HEK293 (cell line): ENCODE data around the gene CNKSR2.

Source experiments
- CTCF ChIA-PET: fragments of 350-600 bp; formaldehyde crosslinking; extraction: SDS; loops from one replicate; lab custom pipeline; 2021; ENCODE audit warnings: antibody characterized with exemption; lab: Yijun Ruan, JAX
- POLR2A ChIA-PET: fragments of 300-600 bp; formaldehyde crosslinking; extraction: SDS; loops from one replicate; lab custom pipeline; 2020; ENCODE audit warnings: antibody characterized with exemption, inconsistent platforms; lab: Yijun Ruan, JAX
- H3K27ac ChIP-seq: fragments of 200-500 bp; sonication (Bioruptor generic); 2 replicates; pipeline ENCODE4 v1.5.1; 2014; ENCODE audit warnings: low read depth, low read length, control low read depth, inconsistent platforms; ENCODE audit errors: extremely low read depth
- H3K36me3 ChIP-seq, 2 experiments: fragments of 200-500 bp in 1 of 2; sonication (Bioruptor generic) in 1 of 2; 1 replicate in 1 of 2; 2 replicates in 1 of 2; pipeline ENCODE4 v1.5.1; 2014 to 2017; ENCODE audit warnings: inconsistent platforms in 2 of 2, low read length in 2 of 2; ENCODE audit not compliant: control insufficient read depth in 2 of 2, insufficient read depth in 1 of 2
- H3K4me1 ChIP-seq: fragments of 200-500 bp; sonication (Bioruptor generic); 2 replicates; pipeline ENCODE4 v1.5.1; 2014; ENCODE audit warnings: mild to moderate bottlenecking, low read length, inconsistent platforms; ENCODE audit not compliant: control insufficient read depth, insufficient read depth
- H3K4me3 ChIP-seq: 2 replicates; pipeline ENCODE4 v1.5.1; 2011; ENCODE audit warnings: low read depth, mild to moderate bottlenecking, control low read depth, low read length, moderate library complexity
- H3K9me3 ChIP-seq: fragments of 200-500 bp; sonication (Bioruptor generic); 2 replicates; pipeline ENCODE4 v1.5.1; 2014; ENCODE audit warnings: low read depth, low read length, inconsistent platforms; ENCODE audit not compliant: control insufficient read depth, insufficient read depth
- GLI2 ChIP-seq: fragments of 450-650 bp; formaldehyde crosslinking; IDR thresholded peaks from 2 replicates; pipeline ENCODE4; 2017; ENCODE audit warnings: missing biosample characterization, missing genetic modification characterization, low read depth, borderline replicate concordance
- GLI4 ChIP-seq: fragments of 450-650 bp; formaldehyde crosslinking; IDR thresholded peaks from 2 replicates; pipeline ENCODE4 v1.5.1; 2016; ENCODE audit warnings: missing biosample characterization, missing genetic modification characterization
- SCRT2 ChIP-seq: fragments of 450-650 bp; formaldehyde crosslinking; IDR thresholded peaks from 2 replicates; pipeline ENCODE4 v1.5.1; 2016; ENCODE audit warnings: missing biosample characterization, missing genetic modification characterization
- TCF7L2 ChIP-seq: IDR thresholded peaks from 2 replicates; pipeline ENCODE4 v1.6.1; 2011; ENCODE audit warnings: low read depth, mild to moderate bottlenecking, inconsistent platforms, low read length, moderate library complexity, borderline replicate concordance
- ZEB2 ChIP-seq: fragments of 450-650 bp; formaldehyde crosslinking; IDR thresholded peaks from 2 replicates; pipeline ENCODE4 v1.5.1; 2016; ENCODE audit warnings: missing biosample characterization, missing genetic modification characterization
- ZFP3 ChIP-seq: fragments of 450-650 bp; formaldehyde crosslinking; IDR thresholded peaks from 2 replicates; pipeline ENCODE4 v1.5.1; 2016; ENCODE audit warnings: low read depth, missing biosample characterization, missing genetic modification characterization
- ZNF2 ChIP-seq: fragments of 450-650 bp; formaldehyde crosslinking; IDR thresholded peaks from 2 replicates; pipeline ENCODE4 v1.5.1; 2016; ENCODE audit warnings: missing biosample characterization, missing genetic modification characterization
- ZNF214 ChIP-seq: fragments of 450-650 bp; formaldehyde crosslinking; IDR thresholded peaks from 2 replicates; pipeline ENCODE4 v1.5.1; 2017; ENCODE audit warnings: missing biosample characterization, mild to moderate bottlenecking, missing genetic modification characterization, borderline replicate concordance
- ZNF292 ChIP-seq: fragments of 450-650 bp; formaldehyde crosslinking; IDR thresholded peaks from 2 replicates; pipeline ENCODE4 v1.5.1; 2016; ENCODE audit warnings: low read depth, missing biosample characterization, missing genetic modification characterization, borderline replicate concordance
- ZNF335 ChIP-seq: fragments of 450-650 bp; formaldehyde crosslinking; conservative IDR thresholded peaks from 2 replicates; pipeline ENCODE4 v1.5.1; 2016; ENCODE audit warnings: missing biosample characterization, missing genetic modification characterization
- ZNF433 ChIP-seq: fragments of 450-650 bp; formaldehyde crosslinking; IDR thresholded peaks from 2 replicates; pipeline ENCODE4 v1.5.1; 2016; ENCODE audit warnings: missing biosample characterization, missing genetic modification characterization, low read depth
- ZNF48 ChIP-seq: fragments of 450-650 bp; formaldehyde crosslinking; IDR thresholded peaks from 2 replicates; pipeline ENCODE4 v1.5.1; 2016; ENCODE audit warnings: missing biosample characterization, missing genetic modification characterization
- ZNF501 ChIP-seq: fragments of 450-650 bp; formaldehyde crosslinking; IDR thresholded peaks from 2 replicates; pipeline ENCODE4 v1.5.1; 2016; ENCODE audit warnings: missing biosample characterization, missing genetic modification characterization
- ZNF785 ChIP-seq: fragments of 450-650 bp; formaldehyde crosslinking; IDR thresholded peaks from 2 replicates; pipeline ENCODE4 v1.5.1; 2016; ENCODE audit warnings: missing biosample characterization, missing genetic modification characterization
- ZSCAN23 ChIP-seq: fragments of 450-650 bp; formaldehyde crosslinking; IDR thresholded peaks from 2 replicates; pipeline ENCODE4 v1.5.1; 2016; ENCODE audit warnings: missing biosample characterization, missing genetic modification characterization
- ZSCAN30 ChIP-seq: fragments of 450-650 bp; IDR thresholded peaks from 2 replicates; pipeline ENCODE4 v1.5.1; 2018; ENCODE audit warnings: missing biosample characterization, mild to moderate bottlenecking, missing genetic modification characterization, moderate library complexity
- TF ChIP-seq, protein P1 (sequence below): fragments of 450-650 bp; formaldehyde crosslinking; optimal IDR thresholded peaks from 2 replicates; pipeline ENCODE3; 2016; ENCODE audit warnings: missing biosample characterization, mild to moderate bottlenecking, missing genetic modification characterization
- TF ChIP-seq, protein P2 (sequence below): fragments of 450-650 bp; formaldehyde crosslinking; IDR thresholded peaks from 2 replicates; pipeline ENCODE4 v1.5.1; 2016; ENCODE audit warnings: missing biosample characterization, missing genetic modification characterization
- TF ChIP-seq, protein P3 (sequence below): fragments of 450-650 bp; formaldehyde crosslinking; IDR thresholded peaks from 2 replicates; pipeline ENCODE4 v1.5.1; 2016; ENCODE audit warnings: missing biosample characterization, missing genetic modification characterization
- TF ChIP-seq, protein P4 (sequence below): fragments of 450-650 bp; formaldehyde crosslinking; IDR thresholded peaks from 2 replicates; pipeline ENCODE4 v1.5.1; 2017; ENCODE audit warnings: missing biosample characterization, missing genetic modification characterization
- TF ChIP-seq, protein P5 (sequence below): fragments of 450-650 bp; formaldehyde crosslinking; IDR thresholded peaks from 2 replicates; pipeline ENCODE4 v1.5.1; 2017; ENCODE audit warnings: missing biosample characterization, mild to moderate bottlenecking, missing genetic modification characterization, moderate library complexity
- TF ChIP-seq, protein P6 (sequence below): fragments of 450-650 bp; IDR thresholded peaks from 2 replicates; pipeline ENCODE4 v1.5.1; 2018; ENCODE audit warnings: missing biosample characterization, mild to moderate bottlenecking, missing genetic modification characterization

The CNKSR2 gene

DNA sequence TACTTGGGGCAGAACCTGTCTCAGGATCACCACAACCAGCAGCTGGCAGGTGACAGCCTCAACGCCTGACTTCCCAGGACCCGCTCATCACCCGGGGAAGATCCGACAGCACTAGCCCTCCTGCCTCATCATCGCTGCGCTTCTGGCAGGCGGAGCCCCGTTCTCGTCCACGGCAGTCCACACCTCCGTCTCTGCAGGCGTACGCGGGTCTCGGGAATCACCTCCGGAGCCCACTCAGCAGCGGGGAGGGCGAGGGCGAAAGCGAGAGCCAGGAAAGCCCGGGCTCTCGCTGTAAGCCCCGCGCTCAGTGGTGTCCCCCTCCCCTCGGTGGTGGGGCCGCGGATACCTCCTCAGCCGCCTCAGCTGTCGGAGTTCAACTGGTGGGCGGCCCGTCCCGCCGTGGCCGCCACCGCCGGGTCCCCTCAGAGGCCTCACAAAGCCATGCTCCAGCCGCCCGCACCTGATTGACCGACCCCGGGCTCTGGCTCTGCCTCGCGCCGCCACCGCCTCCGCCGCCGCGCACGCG, 518 bp upstream of the CNKSR2 start:
- no peaks in the 10 kb centered on the region for H3K9me3 ChIP-seq
- POLR2A ChIA-PET, result interaction anchor here (0.6 to 1.4 kb wide), 5 partner anchors 10 to 368 kb away, joined by 3 to 5 read pairs (median 3); no protein-coding TSS in a partner anchor
- peak overlapping the region; percentile 58 for H3K4me3 ChIP-seq
- no peaks in the 10 kb centered on the region for H3K36me3 ChIP-seq
- peak overlapping the region; percentile 27; the same call in 1 of the 2 replicates for H3K27ac ChIP-seq
- no peaks in the 10 kb centered on the region for H3K4me1 ChIP-seq
- CTCF ChIA-PET, result interaction anchor here (1.2 kb wide), 1 partner anchor 15 kb away, joined by 3 read pairs; no protein-coding TSS in a partner anchor
- TF ChIP-seq, protein P1, sequence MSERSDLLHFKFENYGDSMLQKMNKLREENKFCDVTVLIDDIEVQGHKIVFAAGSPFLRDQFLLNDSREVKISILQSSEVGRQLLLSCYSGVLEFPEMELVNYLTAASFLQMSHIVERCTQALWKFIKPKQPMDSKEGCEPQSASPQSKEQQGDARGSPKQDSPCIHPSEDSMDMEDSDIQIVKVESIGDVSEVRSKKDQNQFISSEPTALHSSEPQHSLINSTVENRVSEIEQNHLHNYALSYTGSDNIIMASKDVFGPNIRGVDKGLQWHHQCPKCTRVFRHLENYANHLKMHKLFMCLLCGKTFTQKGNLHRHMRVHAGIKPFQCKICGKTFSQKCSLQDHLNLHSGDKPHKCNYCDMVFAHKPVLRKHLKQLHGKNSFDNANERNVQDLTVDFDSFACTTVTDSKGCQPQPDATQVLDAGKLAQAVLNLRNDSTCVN (tag by site-specific recombination), result peak; percentile 49
- TF ChIP-seq ZNF335 (tag by site-specific recombination) (0 out of 2 replicates have a peak, but pooled peaks have one; percentile 20), ZNF785 (tag by site-specific recombination) (no peak), ZFP3 (tag by site-specific recombination) (no peak), GLI4 (tag by site-specific recombination) (no peak), SCRT2 (tag by site-specific recombination) (peak; percentile 63), GLI2 (tag by site-specific recombination) (no peak)
- TF ChIP-seq, protein P2, sequence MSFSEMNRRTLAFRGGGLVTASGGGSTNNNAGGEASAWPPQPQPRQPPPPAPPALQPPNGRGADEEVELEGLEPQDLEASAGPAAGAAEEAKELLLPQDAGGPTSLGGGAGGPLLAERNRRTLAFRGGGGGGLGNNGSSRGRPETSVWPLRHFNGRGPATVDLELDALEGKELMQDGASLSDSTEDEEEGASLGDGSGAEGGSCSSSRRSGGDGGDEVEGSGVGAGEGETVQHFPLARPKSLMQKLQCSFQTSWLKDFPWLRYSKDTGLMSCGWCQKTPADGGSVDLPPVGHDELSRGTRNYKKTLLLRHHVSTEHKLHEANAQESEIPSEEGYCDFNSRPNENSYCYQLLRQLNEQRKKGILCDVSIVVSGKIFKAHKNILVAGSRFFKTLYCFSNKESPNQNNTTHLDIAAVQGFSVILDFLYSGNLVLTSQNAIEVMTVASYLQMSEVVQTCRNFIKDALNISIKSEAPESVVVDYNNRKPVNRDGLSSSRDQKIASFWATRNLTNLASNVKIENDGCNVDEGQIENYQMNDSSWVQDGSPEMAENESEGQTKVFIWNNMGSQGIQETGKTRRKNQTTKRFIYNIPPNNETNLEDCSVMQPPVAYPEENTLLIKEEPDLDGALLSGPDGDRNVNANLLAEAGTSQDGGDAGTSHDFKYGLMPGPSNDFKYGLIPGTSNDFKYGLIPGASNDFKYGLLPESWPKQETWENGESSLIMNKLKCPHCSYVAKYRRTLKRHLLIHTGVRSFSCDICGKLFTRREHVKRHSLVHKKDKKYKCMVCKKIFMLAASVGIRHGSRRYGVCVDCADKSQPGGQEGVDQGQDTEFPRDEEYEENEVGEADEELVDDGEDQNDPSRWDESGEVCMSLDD (tag by site-specific recombination), result no peak
- TF ChIP-seq, protein P3, sequence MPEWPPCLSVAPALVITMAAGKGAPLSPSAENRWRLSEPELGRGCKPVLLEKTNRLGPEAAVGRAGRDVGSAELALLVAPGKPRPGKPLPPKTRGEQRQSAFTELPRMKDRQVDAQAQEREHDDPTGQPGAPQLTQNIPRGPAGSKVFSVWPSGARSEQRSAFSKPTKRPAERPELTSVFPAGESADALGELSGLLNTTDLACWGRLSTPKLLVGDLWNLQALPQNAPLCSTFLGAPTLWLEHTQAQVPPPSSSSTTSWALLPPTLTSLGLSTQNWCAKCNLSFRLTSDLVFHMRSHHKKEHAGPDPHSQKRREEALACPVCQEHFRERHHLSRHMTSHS (tag by site-specific recombination), result no peak

DNA sequence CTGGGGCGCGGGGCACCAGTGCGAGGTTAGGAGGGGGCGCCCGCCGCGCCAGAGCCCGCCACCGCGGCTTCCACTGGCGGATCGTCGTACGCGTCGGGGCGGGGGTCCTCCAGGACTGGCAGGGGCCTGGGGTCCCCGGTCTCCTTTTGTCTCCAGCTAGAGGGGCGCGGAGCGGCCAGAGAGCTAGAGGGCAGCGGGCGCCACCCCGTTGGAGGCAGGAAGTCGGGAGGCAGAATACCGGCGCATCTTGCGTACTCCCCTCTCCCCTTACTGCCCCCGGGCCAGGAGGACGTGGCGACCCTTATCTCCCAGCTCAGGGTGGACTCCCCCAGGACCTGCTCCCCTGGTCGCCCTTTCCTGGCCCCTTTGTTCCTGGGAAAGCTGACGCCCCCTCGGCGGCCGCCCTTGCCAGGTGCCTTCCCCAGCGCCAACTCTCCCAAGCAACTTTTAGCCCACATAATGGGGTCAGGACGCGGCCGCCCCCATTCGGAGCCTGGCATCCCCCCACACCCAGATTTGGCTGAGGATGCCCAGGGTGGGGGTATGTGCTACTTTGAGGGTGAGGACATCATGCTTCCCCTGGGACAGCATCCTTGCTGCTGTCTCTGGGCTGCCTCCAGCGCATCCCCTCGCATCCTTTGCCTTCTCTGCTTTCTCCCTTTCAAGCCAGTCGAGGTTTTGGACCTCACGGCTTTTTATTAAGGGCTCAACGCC, 933 bp downstream of the CNKSR2 start:
- CTCF ChIA-PET, result interaction anchor here (0.6 to 1.2 kb wide), 4 partner anchors 9 to 1873 kb away, joined by 3 to 4 read pairs (median 3); no protein-coding TSS in a partner anchor
- TF ChIP-seq ZEB2 (tag by site-specific recombination) (no peak), ZSCAN23 (tag by site-specific recombination) (no peak), ZNF214 (tag by site-specific recombination) (no peak), TCF7L2 (no peak), ZNF48 (tag by site-specific recombination) (no peak), ZNF292 (tag by site-specific recombination) (no peak), ZSCAN30 (tag by site-specific recombination) (no peak), ZNF501 (tag by site-specific recombination) (no peak), ZNF2 (tag by site-specific recombination) (no peak), ZNF433 (tag by site-specific recombination) (no peak)
- TF ChIP-seq, protein P4, sequence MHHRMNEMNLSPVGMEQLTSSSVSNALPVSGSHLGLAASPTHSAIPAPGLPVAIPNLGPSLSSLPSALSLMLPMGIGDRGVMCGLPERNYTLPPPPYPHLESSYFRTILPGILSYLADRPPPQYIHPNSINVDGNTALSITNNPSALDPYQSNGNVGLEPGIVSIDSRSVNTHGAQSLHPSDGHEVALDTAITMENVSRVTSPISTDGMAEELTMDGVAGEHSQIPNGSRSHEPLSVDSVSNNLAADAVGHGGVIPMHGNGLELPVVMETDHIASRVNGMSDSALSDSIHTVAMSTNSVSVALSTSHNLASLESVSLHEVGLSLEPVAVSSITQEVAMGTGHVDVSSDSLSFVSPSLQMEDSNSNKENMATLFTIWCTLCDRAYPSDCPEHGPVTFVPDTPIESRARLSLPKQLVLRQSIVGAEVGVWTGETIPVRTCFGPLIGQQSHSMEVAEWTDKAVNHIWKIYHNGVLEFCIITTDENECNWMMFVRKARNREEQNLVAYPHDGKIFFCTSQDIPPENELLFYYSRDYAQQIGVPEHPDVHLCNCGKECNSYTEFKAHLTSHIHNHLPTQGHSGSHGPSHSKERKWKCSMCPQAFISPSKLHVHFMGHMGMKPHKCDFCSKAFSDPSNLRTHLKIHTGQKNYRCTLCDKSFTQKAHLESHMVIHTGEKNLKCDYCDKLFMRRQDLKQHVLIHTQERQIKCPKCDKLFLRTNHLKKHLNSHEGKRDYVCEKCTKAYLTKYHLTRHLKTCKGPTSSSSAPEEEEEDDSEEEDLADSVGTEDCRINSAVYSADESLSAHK (tag by site-specific recombination), result no peak
- TF ChIP-seq, protein P5, sequence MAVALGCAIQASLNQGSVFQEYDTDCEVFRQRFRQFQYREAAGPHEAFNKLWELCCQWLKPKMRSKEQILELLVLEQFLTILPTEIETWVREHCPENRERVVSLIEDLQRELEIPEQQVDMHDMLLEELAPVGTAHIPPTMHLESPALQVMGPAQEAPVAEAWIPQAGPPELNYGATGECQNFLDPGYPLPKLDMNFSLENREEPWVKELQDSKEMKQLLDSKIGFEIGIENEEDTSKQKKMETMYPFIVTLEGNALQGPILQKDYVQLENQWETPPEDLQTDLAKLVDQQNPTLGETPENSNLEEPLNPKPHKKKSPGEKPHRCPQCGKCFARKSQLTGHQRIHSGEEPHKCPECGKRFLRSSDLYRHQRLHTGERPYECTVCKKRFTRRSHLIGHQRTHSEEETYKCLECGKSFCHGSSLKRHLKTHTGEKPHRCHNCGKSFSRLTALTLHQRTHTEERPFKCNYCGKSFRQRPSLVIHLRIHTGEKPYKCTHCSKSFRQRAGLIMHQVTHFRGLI (tag by site-specific recombination), result no peak
- TF ChIP-seq, protein P6, sequence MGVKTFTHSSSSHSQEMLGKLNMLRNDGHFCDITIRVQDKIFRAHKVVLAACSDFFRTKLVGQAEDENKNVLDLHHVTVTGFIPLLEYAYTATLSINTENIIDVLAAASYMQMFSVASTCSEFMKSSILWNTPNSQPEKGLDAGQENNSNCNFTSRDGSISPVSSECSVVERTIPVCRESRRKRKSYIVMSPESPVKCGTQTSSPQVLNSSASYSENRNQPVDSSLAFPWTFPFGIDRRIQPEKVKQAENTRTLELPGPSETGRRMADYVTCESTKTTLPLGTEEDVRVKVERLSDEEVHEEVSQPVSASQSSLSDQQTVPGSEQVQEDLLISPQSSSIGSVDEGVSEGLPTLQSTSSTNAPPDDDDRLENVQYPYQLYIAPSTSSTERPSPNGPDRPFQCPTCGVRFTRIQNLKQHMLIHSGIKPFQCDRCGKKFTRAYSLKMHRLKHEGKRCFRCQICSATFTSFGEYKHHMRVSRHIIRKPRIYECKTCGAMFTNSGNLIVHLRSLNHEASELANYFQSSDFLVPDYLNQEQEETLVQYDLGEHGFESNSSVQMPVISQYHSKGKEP (tag by site-specific recombination), result no peak

More for the DNA sequence above, 933 bp downstream of the CNKSR2 start:
- Histone ChIP-seq H3K36me3 (no peaks in the 10 kb centered on the region), H3K27ac (peak overlapping the region; percentile 27; the same call in 1 of the 2 replicates), H3K4me1 (no peaks in the 10 kb centered on the region), H3K4me3 (peak overlapping the region; percentile 58), H3K9me3 (no peaks in the 10 kb centered on the region)
- POLR2A ChIA-PET, result interaction anchor here (1.4 kb wide), 1 partner anchor 9 kb away, joined by 5 read pairs; no protein-coding TSS in a partner anchor
